Nephron (organoid): ENCODE results near the gene NDST1.

Experiments used
- H3K27ac Mint-ChIP-seq, 3 experiments: 2 replicates each; pipeline ENCODE4 v1.8.0; 2020; ENCODE audit warnings: mixed read lengths in 3 of 3, mild to moderate bottlenecking in 2 of 3, moderate library complexity in 1 of 3
- H3K27me3 Mint-ChIP-seq: 2 replicates; pipeline ENCODE4 v1.8.0; 2021; ENCODE audit warnings: low read depth, mild to moderate bottlenecking, moderate library complexity, mixed read lengths
- H3K36me3 Mint-ChIP-seq: 2 replicates; pipeline ENCODE4 v1.8.0; 2020; ENCODE audit warnings: low read depth, mixed read lengths
- H3K4me1 Mint-ChIP-seq: 2 replicates; pipeline ENCODE4 v1.8.0; 2020; ENCODE audit warnings: mixed read lengths
- H3K4me3 Mint-ChIP-seq, 3 experiments: 2 replicates each; pipeline ENCODE4 v1.8.0; 2020; ENCODE audit warnings: mild to moderate bottlenecking in 3 of 3, mixed read lengths in 3 of 3, moderate library complexity in 2 of 3
- H3K9me3 Mint-ChIP-seq: 2 replicates; pipeline ENCODE4 v1.8.0; 2020; ENCODE audit warnings: mixed read lengths
- TF ChIP-seq, protein P1 (sequence below), 3 experiments: fragments of 200-600 bp; sonication (generic); IDR thresholded peaks; one replicate each; pipeline ENCODE4 v1.5.0; 2021; ENCODE audit warnings: antibody characterized with exemption in 3 of 3; ENCODE audit not compliant: unreplicated experiment in 3 of 3

The NDST1 gene

DNA sequence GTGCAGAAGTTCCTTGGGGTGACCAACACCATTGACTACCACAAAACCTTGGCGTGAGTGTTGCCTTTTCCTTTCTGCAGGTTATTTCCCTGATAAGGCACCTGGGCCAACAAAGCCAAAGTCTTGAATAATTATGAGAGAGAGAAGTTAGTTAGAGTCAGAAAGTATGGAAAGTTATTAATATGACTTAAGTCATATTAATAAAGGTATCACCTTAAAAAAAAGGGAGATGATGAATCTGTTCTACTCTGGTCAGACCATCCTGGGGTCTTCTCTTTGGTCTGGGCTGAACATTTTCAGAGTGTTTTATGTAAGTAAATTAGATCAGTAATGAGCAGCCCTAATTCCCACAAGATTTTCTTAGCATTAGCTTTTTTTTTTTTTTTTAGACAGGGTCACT lies 41.8 kb downstream of the NDST1 start:
- peaks cover 60% of the 10 kb centered on the region for H3K36me3 Mint-ChIP-seq
- no peaks in the 10 kb centered on the region for H3K4me1 Mint-ChIP-seq
- TF ChIP-seq, protein P1, sequence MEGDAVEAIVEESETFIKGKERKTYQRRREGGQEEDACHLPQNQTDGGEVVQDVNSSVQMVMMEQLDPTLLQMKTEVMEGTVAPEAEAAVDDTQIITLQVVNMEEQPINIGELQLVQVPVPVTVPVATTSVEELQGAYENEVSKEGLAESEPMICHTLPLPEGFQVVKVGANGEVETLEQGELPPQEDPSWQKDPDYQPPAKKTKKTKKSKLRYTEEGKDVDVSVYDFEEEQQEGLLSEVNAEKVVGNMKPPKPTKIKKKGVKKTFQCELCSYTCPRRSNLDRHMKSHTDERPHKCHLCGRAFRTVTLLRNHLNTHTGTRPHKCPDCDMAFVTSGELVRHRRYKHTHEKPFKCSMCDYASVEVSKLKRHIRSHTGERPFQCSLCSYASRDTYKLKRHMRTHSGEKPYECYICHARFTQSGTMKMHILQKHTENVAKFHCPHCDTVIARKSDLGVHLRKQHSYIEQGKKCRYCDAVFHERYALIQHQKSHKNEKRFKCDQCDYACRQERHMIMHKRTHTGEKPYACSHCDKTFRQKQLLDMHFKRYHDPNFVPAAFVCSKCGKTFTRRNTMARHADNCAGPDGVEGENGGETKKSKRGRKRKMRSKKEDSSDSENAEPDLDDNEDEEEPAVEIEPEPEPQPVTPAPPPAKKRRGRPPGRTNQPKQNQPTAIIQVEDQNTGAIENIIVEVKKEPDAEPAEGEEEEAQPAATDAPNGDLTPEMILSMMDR (IDR thresholded peaks at IDR 0.05; ENCODE audit: unreplicated experiment in 3 of 3), result no peak
- no peak overlapping the region for H3K4me3 Mint-ChIP-seq
- no peaks in the 10 kb centered on the region for H3K9me3 Mint-ChIP-seq
- H3K27ac Mint-ChIP-seq, result no peak overlapping the region
- no peaks in the 10 kb centered on the region for H3K27me3 Mint-ChIP-seq

DNA sequence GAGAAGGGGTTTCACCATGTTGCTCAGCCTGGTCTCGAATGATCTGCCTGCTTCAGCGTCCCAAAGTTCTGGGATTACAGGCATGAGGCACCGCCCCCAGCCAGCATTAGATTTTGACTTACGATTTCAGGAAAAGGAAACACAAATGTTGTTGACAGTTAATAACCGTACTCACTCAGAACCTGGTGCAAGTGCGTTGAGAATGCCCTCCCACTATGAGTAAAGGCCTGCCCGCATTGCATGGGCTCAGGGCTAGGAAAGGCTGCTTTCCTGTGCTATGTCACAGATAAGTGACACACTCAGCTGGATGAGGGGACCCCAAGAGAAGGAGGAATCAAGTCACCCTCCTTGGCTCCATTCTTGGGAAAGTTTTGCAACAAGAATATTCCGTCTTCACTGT lies 42.4 kb downstream of the NDST1 start:
- no peaks in the 10 kb centered on the region for H3K27me3 Mint-ChIP-seq
- H3K4me3 Mint-ChIP-seq, result no peak overlapping the region
- H3K4me1 Mint-ChIP-seq, result no peaks in the 10 kb centered on the region
- peaks cover 57% of the 10 kb centered on the region for H3K36me3 Mint-ChIP-seq
- H3K9me3 Mint-ChIP-seq, result no peaks in the 10 kb centered on the region
- TF ChIP-seq, protein P1 (IDR thresholded peaks at IDR 0.05; ENCODE audit: unreplicated experiment in 3 of 3), result no peak
- no peak overlapping the region for H3K27ac Mint-ChIP-seq

DNA sequence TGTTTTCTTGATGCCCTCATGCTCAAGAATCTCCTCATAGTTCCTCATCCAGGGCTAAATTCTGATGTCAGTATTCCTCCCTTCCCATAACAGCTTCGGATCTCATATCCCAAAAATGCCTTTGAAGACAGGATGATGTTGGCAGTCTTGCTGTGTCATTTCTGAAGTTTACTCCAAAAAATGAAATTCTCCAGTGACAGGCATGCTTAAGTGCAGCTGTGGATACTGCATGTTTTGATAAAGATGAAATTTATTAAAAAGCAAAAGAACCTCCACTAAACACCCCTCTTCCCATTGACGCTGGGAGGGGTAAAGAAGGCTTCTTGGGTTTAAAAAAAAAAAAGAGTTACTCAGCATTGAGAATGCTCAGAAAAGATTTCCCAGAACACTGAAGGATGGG lies 43.1 kb downstream of the NDST1 start:
- H3K27me3 Mint-ChIP-seq, result no peaks in the 10 kb centered on the region
- TF ChIP-seq, protein P1 (IDR thresholded peaks at IDR 0.05; ENCODE audit: unreplicated experiment in 3 of 3), result no peak
- H3K4me1 Mint-ChIP-seq, result no peaks in the 10 kb centered on the region
- H3K36me3 Mint-ChIP-seq, result peaks cover 52% of the 10 kb centered on the region
- no peak overlapping the region for H3K4me3 Mint-ChIP-seq
- no peak overlapping the region for H3K27ac Mint-ChIP-seq
- H3K9me3 Mint-ChIP-seq, result no peaks in the 10 kb centered on the region

DNA sequence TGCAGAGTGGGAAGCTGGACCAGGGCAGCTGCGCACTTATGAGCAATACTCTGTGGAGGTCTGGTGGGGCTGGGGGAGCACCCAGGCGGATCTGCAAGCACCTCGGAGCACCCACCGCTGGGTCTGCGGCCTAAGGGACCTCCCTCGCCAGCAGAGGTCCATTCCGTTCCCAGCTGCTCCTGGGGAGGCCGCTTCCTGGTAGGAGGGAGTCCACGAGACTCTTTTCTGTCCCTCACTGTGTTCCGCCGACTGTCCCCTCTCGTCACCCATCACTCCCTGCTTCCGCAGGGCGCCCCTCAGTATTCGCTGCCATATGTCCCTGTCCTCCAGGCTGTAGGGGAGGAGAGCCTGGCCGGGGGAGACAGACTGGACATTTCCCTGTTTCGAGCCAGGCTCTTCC lies 45.5 kb downstream of the NDST1 start:
- Mint-ChIP-seq H3K4me3 (no peak overlapping the region), H3K36me3 (peaks cover 47% of the 10 kb centered on the region), H3K4me1 (peaks cover 7% of the 10 kb centered on the region), H3K9me3 (no peaks in the 10 kb centered on the region), H3K27ac (no peak overlapping the region), H3K27me3 (no peaks in the 10 kb centered on the region)
- TF ChIP-seq, protein P1 (IDR thresholded peaks at IDR 0.05; ENCODE audit: unreplicated experiment in 3 of 3), result no peak

DNA sequence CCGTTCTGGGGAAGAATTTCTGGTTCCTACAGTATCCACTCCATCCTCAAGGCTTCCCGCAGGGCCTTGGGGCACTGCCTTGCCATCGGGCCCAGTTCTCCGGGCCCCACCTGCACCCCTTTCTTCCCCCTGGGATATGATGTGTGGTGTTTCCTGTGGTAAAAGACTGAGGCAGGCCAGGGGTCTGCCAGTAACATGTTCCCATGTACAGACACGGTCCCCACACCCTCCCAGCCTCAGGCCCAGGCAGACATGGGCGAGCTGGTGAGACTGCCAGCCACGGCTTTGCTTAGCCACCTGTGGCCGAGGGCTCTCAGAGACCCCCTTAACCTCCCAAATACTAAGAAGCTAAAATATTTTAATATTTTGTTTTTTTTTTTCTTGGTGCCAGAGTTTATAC lies 46.0 kb downstream of the NDST1 start:
- Mint-ChIP-seq H3K27ac (no peak overlapping the region), H3K4me3 (no peak overlapping the region), H3K36me3 (peaks cover 44% of the 10 kb centered on the region), H3K9me3 (no peaks in the 10 kb centered on the region), H3K27me3 (no peaks in the 10 kb centered on the region), H3K4me1 (peaks cover 7% of the 10 kb centered on the region)
- TF ChIP-seq, protein P1 (IDR thresholded peaks at IDR 0.05; ENCODE audit: unreplicated experiment in 3 of 3), result no peak

DNA sequence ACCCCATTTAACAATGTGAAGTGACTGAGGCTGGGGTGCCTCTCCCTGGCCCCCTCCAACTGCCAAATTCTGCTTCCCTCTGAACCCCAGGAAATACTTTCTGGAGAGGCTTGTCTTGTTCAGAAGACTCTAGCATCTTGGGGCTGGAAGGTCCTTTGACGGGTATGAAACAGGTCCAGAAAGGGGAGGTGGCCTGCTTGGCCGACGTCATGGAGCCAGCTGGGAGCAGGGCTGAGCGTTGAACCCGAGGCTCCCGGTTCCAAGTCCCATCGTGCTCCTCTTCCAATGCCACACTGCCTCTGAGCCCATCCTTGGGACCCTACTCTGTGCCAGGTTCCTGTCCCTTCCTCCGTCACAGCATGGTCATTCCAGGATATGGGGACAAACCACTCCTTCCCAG lies 46.9 kb downstream of the NDST1 start:
- no peaks in the 10 kb centered on the region for H3K27me3 Mint-ChIP-seq
- no peaks in the 10 kb centered on the region for H3K9me3 Mint-ChIP-seq
- no peak overlapping the region for H3K27ac Mint-ChIP-seq
- H3K4me3 Mint-ChIP-seq, result no peak overlapping the region
- TF ChIP-seq, protein P1 (IDR thresholded peaks at IDR 0.05; ENCODE audit: unreplicated experiment in 3 of 3), result no peak
- peaks cover 7% of the 10 kb centered on the region for H3K4me1 Mint-ChIP-seq
- H3K36me3 Mint-ChIP-seq, result peaks cover 34% of the 10 kb centered on the region
